ENCODE results near the gene OPN1SW.

DNA sequence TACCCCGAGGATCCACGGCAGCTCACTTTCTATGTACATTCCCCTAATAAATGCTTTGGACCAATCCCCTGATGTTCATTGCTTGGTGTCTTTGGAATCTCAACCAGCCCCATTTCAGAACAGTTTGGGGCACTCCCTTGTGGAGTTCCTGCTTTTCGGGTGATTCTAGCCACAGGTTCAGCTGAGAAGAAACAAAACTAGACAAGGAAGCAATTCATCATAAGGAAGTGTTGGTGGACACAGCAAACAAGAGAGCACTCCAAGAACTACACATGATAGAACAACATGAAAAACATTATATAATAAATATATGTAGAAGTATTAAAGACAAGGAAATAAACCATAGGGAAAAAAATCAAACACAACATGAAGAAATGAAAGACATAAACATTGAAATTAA is 10.1 kb upstream of the OPN1SW start:
- TF ChIP-seq POLR2A (IDR thresholded peaks at IDR 0.05) (no peak), POLR2AphosphoS5 (IDR thresholded peaks at IDR 0.05) (no peak)
